ENCODE results near the gene CRYGA. TPM values are rescaled to one million over a fixed set of nuclear protein-coding genes. Genes with fewer than 3 reads are reported as not detected.

CRYGA gene
- total and polyA plus RNA-seq, 2 experiments from 2014 or later = not detected

- no peaks in the 10 kb centered on the region for H3K9me3 ChIP-seq (ENCODE audit: low read depth)
- TF ChIP-seq EZH2 (IDR thresholded peaks at IDR 0.05; ENCODE audit: insufficient read depth, poor library complexity, severe bottlenecking) (no peak), EZH2phosphoT487 (IDR thresholded peaks at IDR 0.05; ENCODE audit: insufficient read depth, low read depth) (no peak)
- no peaks in the 10 kb centered on the region for H3F3A ChIP-seq (ENCODE audit: insufficient read depth)
- no peak overlapping the region for H3K27ac ChIP-seq
- no peaks in the 10 kb centered on the region for H3K36me3 ChIP-seq (ENCODE audit: low read depth)
- no peaks in the 10 kb centered on the region for H3K79me2 ChIP-seq (ENCODE audit: insufficient read depth)
- no peaks in the 10 kb centered on the region for H3K9me2 ChIP-seq (ENCODE audit: insufficient read depth)
- H3K4me1 ChIP-seq (ENCODE audit: insufficient read depth) = no peaks in the 10 kb centered on the region
- no peak overlapping the region for H2AFZ ChIP-seq
- H4K20me1 ChIP-seq (ENCODE audit: insufficient read depth) = no peaks in the 10 kb centered on the region
- in situ Hi-C loops (cut with MboI) = no loop called here
- H3K4me2 ChIP-seq (ENCODE audit: unreplicated experiment) = no peak overlapping the region
- no peak for DNase-seq
- H3K4me3 ChIP-seq = no peak overlapping the region
- H3K27me3 ChIP-seq (replicated peaks; ENCODE audit: insufficient read depth) = no peaks in the 10 kb centered on the region; the same call in 1 of the 2 replicates
- no peak overlapping the region for H3K9ac ChIP-seq
- 28 to 47% methylated on average over 3 of the region's 3 CpGs for WGBS, 2 experiments (ENCODE audit: low coverage in 1 of 2, low lambda C conversion rate in 2 of 2, missing lambda C conversion rate in 2 of 2)
These were observed 15.6 kb downstream of the CRYGA start for GRCh38 chr2:208147759-208148158.

- Histone ChIP-seq H3K4me1 (ENCODE audit: insufficient read depth) (no peaks in the 10 kb centered on the region), H3K27ac (no peak overlapping the region), H3K9ac (no peak overlapping the region), H3K4me3 (no peak overlapping the region), H2AFZ (no peak overlapping the region), H3F3A (ENCODE audit: insufficient read depth) (no peaks in the 10 kb centered on the region), H3K36me3 (ENCODE audit: low read depth) (no peaks in the 10 kb centered on the region), H3K27me3 (replicated peaks; ENCODE audit: insufficient read depth) (no peaks in the 10 kb centered on the region; the same call in 1 of the 2 replicates), H3K4me2 (ENCODE audit: unreplicated experiment) (no peak overlapping the region), H3K9me2 (ENCODE audit: insufficient read depth) (no peaks in the 10 kb centered on the region), H3K79me2 (ENCODE audit: insufficient read depth) (no peaks in the 10 kb centered on the region), H3K9me3 (ENCODE audit: low read depth) (no peaks in the 10 kb centered on the region), H4K20me1 (ENCODE audit: insufficient read depth) (no peaks in the 10 kb centered on the region)
- no peak for DNase-seq
- TF ChIP-seq EZH2 (IDR thresholded peaks at IDR 0.05; ENCODE audit: insufficient read depth, poor library complexity, severe bottlenecking) (no peak), EZH2phosphoT487 (IDR thresholded peaks at IDR 0.05; ENCODE audit: insufficient read depth, low read depth) (no peak)
- in situ Hi-C loops (cut with MboI) = no loop called here
These were observed 16.4 kb downstream of the CRYGA start for GRCh38 chr2:208147008-208147407.

GRCh38 chr2:208146006-208146405 is 17.4 kb downstream of the CRYGA start, which contains the start of gene CRYGB:
CRYGB (minus strand) TSS chr2:208146158; CDS start chr2:208146120, 38 bp downstream.
- H3K4me2 ChIP-seq (ENCODE audit: unreplicated experiment) = no peak within 1 kb of the TSS
- TF ChIP-seq EZH2 (IDR thresholded peaks at IDR 0.05; ENCODE audit: insufficient read depth, poor library complexity, severe bottlenecking) (no peak), EZH2phosphoT487 (IDR thresholded peaks at IDR 0.05; ENCODE audit: insufficient read depth, low read depth) (no peak)
- no peaks in the 10 kb centered on the region for H3K9me3 ChIP-seq (ENCODE audit: low read depth)
- no peak within 1 kb of the TSS for H2AFZ ChIP-seq
- no peaks in the 10 kb centered on the region; the same call in 1 of the 2 replicates for H3K27me3 ChIP-seq (replicated peaks; ENCODE audit: insufficient read depth)
- no peak within 1 kb of the TSS for H3K9ac ChIP-seq
- H3F3A ChIP-seq (ENCODE audit: insufficient read depth) = no peaks in the 10 kb centered on the region
- no peaks in the 10 kb centered on the region for H3K36me3 ChIP-seq (ENCODE audit: low read depth)
- WGBS, 2 experiments (ENCODE audit: low coverage in 1 of 2, low lambda C conversion rate in 2 of 2, missing lambda C conversion rate in 2 of 2) = 24 to 29% methylated on average over 6 of the region's 6 CpGs
- no peaks in the 10 kb centered on the region for H3K79me2 ChIP-seq (ENCODE audit: insufficient read depth)
- no peak for DNase-seq
- no peaks in the 10 kb centered on the region for H4K20me1 ChIP-seq (ENCODE audit: insufficient read depth)
- no peaks in the 10 kb centered on the region for H3K9me2 ChIP-seq (ENCODE audit: insufficient read depth)
- in situ Hi-C loops (cut with MboI) = no loop called here
- no peak within 1 kb of the TSS for H3K27ac ChIP-seq
- H3K4me3 ChIP-seq = no peak within 1 kb of the TSS
- no peaks in the 10 kb centered on the region for H3K4me1 ChIP-seq (ENCODE audit: insufficient read depth)

GRCh38 chr2:208142925-208143799 is 20.2 kb downstream of the CRYGA start:
- H3K4me1 ChIP-seq (ENCODE audit: insufficient read depth) = no peaks in the 10 kb centered on the region
- DNase-seq = no peak
- TF ChIP-seq EZH2phosphoT487 (IDR thresholded peaks at IDR 0.05; ENCODE audit: insufficient read depth, low read depth) (no peak), EZH2 (IDR thresholded peaks at IDR 0.05; ENCODE audit: insufficient read depth, poor library complexity, severe bottlenecking) (no peak)
- H3K9me3 ChIP-seq (ENCODE audit: low read depth) = no peaks in the 10 kb centered on the region
- no peaks in the 10 kb centered on the region for H4K20me1 ChIP-seq (ENCODE audit: insufficient read depth)
- H3K27me3 ChIP-seq (replicated peaks; ENCODE audit: insufficient read depth) = no peaks in the 10 kb centered on the region
- H3K27ac ChIP-seq = no peak overlapping the region
- no peak overlapping the region for H2AFZ ChIP-seq
- H3K9me2 ChIP-seq (ENCODE audit: insufficient read depth) = no peaks in the 10 kb centered on the region
- no peaks in the 10 kb centered on the region for H3F3A ChIP-seq (ENCODE audit: insufficient read depth)
- H3K9ac ChIP-seq = no peak overlapping the region
- H3K4me2 ChIP-seq (ENCODE audit: unreplicated experiment) = no peak overlapping the region
- 48 to 52% methylated on average over 12 of the region's 14 CpGs for WGBS, 2 experiments (ENCODE audit: low coverage in 1 of 2, low lambda C conversion rate in 2 of 2, missing lambda C conversion rate in 2 of 2)
- H3K79me2 ChIP-seq (ENCODE audit: insufficient read depth) = no peaks in the 10 kb centered on the region
- in situ Hi-C loops (cut with MboI) = no loop called here
- no peaks in the 10 kb centered on the region for H3K36me3 ChIP-seq (ENCODE audit: low read depth)
- H3K4me3 ChIP-seq = no peak overlapping the region
